Spinal cord (tissue), 10 donors: Measurements from ENCODE around the gene EARS2. TPM values are rescaled to one million over a fixed set of nuclear protein-coding genes. Genes with fewer than 3 reads are reported as not detected.

ENCODE experiments used
- DNase-seq, 6 donors: peaks; one replicate each; pipeline versions ENCODE4 v3.0.0 to v3.0.0-alpha.2; 2013 to 2015; ENCODE audit warnings: low spot score in 6 of 6, low read depth in 4 of 6
- H3K27ac ChIP-seq: one replicate; pipeline ENCODE4 v1.5.1; 2013; ENCODE audit warnings: low read depth, low read length, control low read depth
- H3K27me3 ChIP-seq: one replicate; pipeline ENCODE4 v1.6.1; 2013; ENCODE audit warnings: low read length; ENCODE audit not compliant: control insufficient read depth, insufficient read depth
- H3K36me3 ChIP-seq: one replicate; pipeline ENCODE4 v1.6.1; 2013; ENCODE audit warnings: low read length; ENCODE audit not compliant: control insufficient read depth, insufficient read depth
- H3K4me1 ChIP-seq: one replicate; pipeline ENCODE4 v1.6.1; 2013; ENCODE audit warnings: low read length; ENCODE audit not compliant: control insufficient read depth, insufficient read depth
- H3K4me3 ChIP-seq: one replicate; pipeline ENCODE4 v1.5.1; 2013; ENCODE audit warnings: low read depth, low read length, control low read depth
- H3K9me3 ChIP-seq: one replicate; pipeline ENCODE4 v1.6.1; 2013; ENCODE audit warnings: low read length; ENCODE audit not compliant: control insufficient read depth, insufficient read depth
- WGBS: methylation state at CpG from one replicate; pipeline ENCODE4 v1.1.5; 2013; ENCODE audit warnings: missing lambda C conversion rate; ENCODE audit not compliant: insufficient coverage; 5-methylcytosine and 5-hydroxymethylcytosine counted together
- long read RNA-seq, 4 donors: transcript quantifications; one replicate each; lab custom pipeline, GENCODE V29; 2026
- polyA plus RNA-seq, 2 donors: library from polyadenylated mRNA; unstranded; fragments of 120-200 nt; gene quantifications; one replicate each; pipeline ENCODE4 v1.2.1, GENCODE V29; 2013; ENCODE audit not compliant: insufficient read length in 2 of 2
- total RNA-seq, 2 donors: library from RNA; depleted of rRNA in 1 of 2; stranded (reverse); fragments of 120-200 nt in 1 of 2; fragments of >200 nt in 1 of 2; gene quantifications; one replicate each; pipeline versions ENCODE4 v1.2.3 to v1.2.4, GENCODE V29; 2013 to 2014
- donor health status: healthy.

Gene EARS2
- total RNA-seq (10 to 100 TPM; 25.0 to 27.7 TPM), polyA plus RNA-seq (10 to 100 TPM; 16.6 to 21.9 TPM)
- long read RNA-seq, donor 1, partial matches to known transcripts, result 0 of 9 reads
- long read RNA-seq, donor 1, other reads (novel, unspliced or antisense), result 0 of 9 reads
- long read RNA-seq, donor 2, partial matches to known transcripts, result 0 of 2 reads
- long read RNA-seq, donor 2, other reads (novel, unspliced or antisense), result 0 of 2 reads
- long read RNA-seq, donor 3, partial matches to known transcripts, result 0 of 3 reads
- long read RNA-seq, donor 3, other reads (novel, unspliced or antisense), result 0 of 3 reads
- long read RNA-seq, donor 4, partial matches to known transcripts, result 0 of 6 reads
- long read RNA-seq, donor 4, other reads (novel, unspliced or antisense), result 0 of 6 reads

GRCh38 chr16:23556881-23557778 lies at the start of gene EARS2, which contains the start of gene UBFD1:
Gene EARS2 (minus strand): TSS chr16:23557350. CDS start chr16:23557343, 7 bp downstream.
Gene UBFD1 (plus strand): TSS chr16:23557727. CDS start chr16:23557743, 16 bp downstream.
- H3K27me3 ChIP-seq, result no peaks in the 10 kb centered on the region
- DNase-seq, result peak; percentile 94 to 99 (median 97)
- peaks cover 15% of the 10 kb centered on the region for H3K36me3 ChIP-seq
- no peaks in the 10 kb centered on the region for H3K9me3 ChIP-seq
- H3K4me3 ChIP-seq, result peak within 1 kb of the TSS; percentile 89
- WGBS, result under 1% methylated on average over 63 of the region's 65 CpGs
- peaks cover 15% of the 10 kb centered on the region for H3K4me1 ChIP-seq
- peak within 1 kb of the TSS; percentile 95 for H3K27ac ChIP-seq

DNA sequence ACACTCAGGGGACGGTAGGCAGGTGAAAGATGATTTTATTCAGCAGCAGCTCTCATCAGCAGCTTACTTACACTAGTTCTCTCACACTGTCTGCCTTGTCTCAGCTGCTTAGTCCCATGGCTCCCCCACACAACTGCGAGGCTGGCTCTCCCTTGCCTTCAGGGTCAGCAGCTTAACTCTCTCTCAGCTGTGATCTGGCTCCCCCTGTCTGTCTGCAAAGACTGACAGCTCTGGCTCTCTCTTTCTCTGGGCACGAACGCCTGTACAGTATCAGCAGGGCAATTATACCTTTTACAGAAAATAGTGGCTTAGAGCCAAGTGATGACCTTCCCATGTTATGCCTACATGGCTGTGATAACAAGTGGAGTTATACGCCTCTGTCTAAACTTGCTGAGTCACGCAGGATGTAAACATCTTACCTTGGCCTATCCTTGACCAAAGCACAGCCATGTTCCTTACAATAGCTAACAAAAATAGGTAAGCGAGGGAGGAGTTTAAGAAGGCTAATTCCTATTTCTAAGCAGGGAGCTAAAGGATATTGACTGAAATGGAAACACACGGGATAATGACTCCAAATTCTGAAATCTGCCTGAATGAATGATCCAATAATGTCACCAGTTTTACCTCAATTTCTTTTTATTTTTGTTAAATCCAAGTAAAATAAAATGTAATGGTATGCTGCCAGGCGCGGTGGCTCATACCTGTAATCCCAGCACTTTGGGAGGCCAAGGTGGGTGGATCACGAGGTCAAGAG lies 40.0 kb upstream of the EARS2 start:
- Histone ChIP-seq H3K9me3 (no peaks in the 10 kb centered on the region), H3K36me3 (peaks cover 26% of the 10 kb centered on the region), H3K4me1 (peaks cover 19% of the 10 kb centered on the region), H3K4me3 (no peak overlapping the region), H3K27ac (no peak overlapping the region), H3K27me3 (no peaks in the 10 kb centered on the region)
- no peak for DNase-seq
- WGBS, result 43% methylated on average over 1 of the region's 11 CpGs

GRCh38 chr16:23595951-23596720 lies 39.0 kb upstream of the EARS2 start, which contains the start of gene NDUFAB1:
Gene NDUFAB1 (minus strand): TSS chr16:23596316. CDS start chr16:23596290, 26 bp downstream.
- Histone ChIP-seq H3K27me3 (no peaks in the 10 kb centered on the region), H3K9me3 (no peaks in the 10 kb centered on the region), H3K4me3 (peak within 1 kb of the TSS; percentile 79), H3K27ac (no peak within 1 kb of the TSS), H3K36me3 (peaks cover 27% of the 10 kb centered on the region), H3K4me1 (peaks cover 19% of the 10 kb centered on the region)
- DNase-seq, result peak; percentile 72 to 96 (median 86)
- under 1% methylated on average over 61 of the region's 67 CpGs for WGBS

GRCh38 chr16:23595246-23595950 lies 38.2 kb upstream of the EARS2 start:
- Histone ChIP-seq H3K9me3 (no peaks in the 10 kb centered on the region), H3K4me1 (peaks cover 19% of the 10 kb centered on the region), H3K27ac (no peak overlapping the region), H3K36me3 (peaks cover 34% of the 10 kb centered on the region), H3K4me3 (peak overlapping the region; percentile 79), H3K27me3 (no peaks in the 10 kb centered on the region)
- DNase-seq, result no peak
- 20% methylated on average over 34 of the region's 34 CpGs for WGBS

DNA sequence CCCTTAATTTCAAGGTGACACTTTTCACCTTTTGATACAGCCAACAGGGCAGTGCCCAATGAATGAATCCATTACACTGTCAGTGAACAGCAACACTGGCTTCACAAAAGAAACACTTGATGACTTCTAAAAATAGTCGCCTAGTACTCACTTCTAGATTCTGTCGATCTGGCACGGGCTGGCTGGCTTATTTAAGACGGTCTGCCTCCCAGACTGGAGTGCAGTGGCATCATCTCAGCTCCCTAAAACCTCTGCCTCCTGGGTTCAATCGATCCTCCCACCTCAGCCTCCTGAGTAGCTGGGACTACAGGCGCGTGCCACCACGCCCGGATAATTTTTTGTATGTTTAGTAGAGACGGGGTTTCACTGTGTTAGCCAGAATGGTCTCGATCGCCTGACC lies 37.0 kb upstream of the EARS2 start:
- DNase-seq, result no peak
- Histone ChIP-seq H3K4me3 (no peak overlapping the region), H3K4me1 (peaks cover 19% of the 10 kb centered on the region), H3K27ac (no peak overlapping the region), H3K9me3 (no peaks in the 10 kb centered on the region), H3K36me3 (peaks cover 43% of the 10 kb centered on the region), H3K27me3 (no peaks in the 10 kb centered on the region)
- WGBS, result 97% methylated on average over 9 of the region's 12 CpGs

GRCh38 chr16:23590181-23590580 lies 33.0 kb upstream of the EARS2 start:
- Histone ChIP-seq H3K4me3 (no peak overlapping the region), H3K36me3 (peaks cover 74% of the 10 kb centered on the region), H3K27me3 (no peaks in the 10 kb centered on the region), H3K9me3 (no peaks in the 10 kb centered on the region), H3K27ac (no peak overlapping the region), H3K4me1 (peaks cover 11% of the 10 kb centered on the region)
- no peak for DNase-seq
- 64% methylated on average over 1 of the region's 3 CpGs for WGBS

- Histone ChIP-seq H3K4me3 (no peak overlapping the region), H3K27ac (no peak overlapping the region), H3K36me3 (peaks cover 76% of the 10 kb centered on the region), H3K9me3 (no peaks in the 10 kb centered on the region), H3K27me3 (no peaks in the 10 kb centered on the region), H3K4me1 (no peaks in the 10 kb centered on the region)
- no peak for DNase-seq
- 98% methylated on average over 5 of the region's 5 CpGs for WGBS
Measured at GRCh38 chr16:23587726-23588125, 30.6 kb upstream of the EARS2 start.

DNA sequence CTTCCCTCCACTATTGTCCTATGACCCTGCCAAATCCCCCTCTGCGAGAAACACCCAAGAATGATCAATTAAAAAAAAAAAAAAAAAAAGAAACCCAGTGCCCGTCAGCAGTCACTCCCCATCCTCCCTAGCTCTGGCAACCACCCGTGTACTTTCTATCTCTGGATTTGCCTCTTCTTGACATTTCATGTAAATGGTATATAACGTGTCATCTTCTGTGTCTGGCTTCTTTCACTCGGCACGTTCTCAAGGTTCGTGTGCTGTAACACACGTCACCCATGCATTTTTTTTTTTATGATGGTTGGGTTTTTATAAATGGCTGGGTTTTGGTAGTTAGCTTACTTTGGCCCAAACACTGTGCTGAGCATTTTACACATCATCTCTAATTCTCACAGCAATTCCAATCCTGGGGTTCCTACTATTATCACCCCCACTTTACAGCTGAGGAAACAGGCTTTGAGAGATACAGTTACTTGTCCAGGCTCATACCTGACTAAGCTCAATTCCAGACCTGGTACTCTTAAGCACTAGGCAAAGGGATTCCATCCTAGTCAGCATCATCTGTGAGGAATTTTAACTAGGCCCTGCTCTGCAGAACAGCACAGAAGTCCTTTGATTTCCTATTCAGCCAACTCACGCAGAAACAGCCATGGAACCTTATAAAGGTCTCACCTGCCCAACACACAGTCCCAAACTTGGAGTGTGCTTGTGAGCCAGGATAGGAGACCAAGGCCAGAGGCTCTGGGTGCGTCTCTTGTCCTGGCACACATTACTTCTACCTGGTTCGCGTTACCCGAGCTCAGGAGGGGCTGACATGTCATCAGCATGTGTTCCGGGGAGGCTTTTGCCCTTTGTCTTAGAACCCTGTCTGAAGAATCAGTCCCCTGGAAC lies 27.3 kb upstream of the EARS2 start:
- WGBS, result 91% methylated on average over 6 of the region's 14 CpGs

More for the DNA sequence above, 27.3 kb upstream of the EARS2 start:
- DNase-seq, result no peak
- Histone ChIP-seq H3K27me3 (no peaks in the 10 kb centered on the region), H3K27ac (no peak overlapping the region), H3K4me3 (no peak overlapping the region), H3K36me3 (peaks cover 62% of the 10 kb centered on the region), H3K9me3 (no peaks in the 10 kb centered on the region), H3K4me1 (no peaks in the 10 kb centered on the region)
